ENCODE data around the gene GET3. TPM values are rescaled to one million over a fixed set of nuclear protein-coding genes. Genes with fewer than 3 reads are reported as not detected.
"Not testable (repeated sequence)": the region's sequence is repeated elsewhere in the genome, so short reads cannot be mapped to it uniquely, and the experiment has no call there.

GET3 gene
- polyA plus RNA-seq, 3 donors = 97.5 to 122 (median 108) TPM

DNA sequence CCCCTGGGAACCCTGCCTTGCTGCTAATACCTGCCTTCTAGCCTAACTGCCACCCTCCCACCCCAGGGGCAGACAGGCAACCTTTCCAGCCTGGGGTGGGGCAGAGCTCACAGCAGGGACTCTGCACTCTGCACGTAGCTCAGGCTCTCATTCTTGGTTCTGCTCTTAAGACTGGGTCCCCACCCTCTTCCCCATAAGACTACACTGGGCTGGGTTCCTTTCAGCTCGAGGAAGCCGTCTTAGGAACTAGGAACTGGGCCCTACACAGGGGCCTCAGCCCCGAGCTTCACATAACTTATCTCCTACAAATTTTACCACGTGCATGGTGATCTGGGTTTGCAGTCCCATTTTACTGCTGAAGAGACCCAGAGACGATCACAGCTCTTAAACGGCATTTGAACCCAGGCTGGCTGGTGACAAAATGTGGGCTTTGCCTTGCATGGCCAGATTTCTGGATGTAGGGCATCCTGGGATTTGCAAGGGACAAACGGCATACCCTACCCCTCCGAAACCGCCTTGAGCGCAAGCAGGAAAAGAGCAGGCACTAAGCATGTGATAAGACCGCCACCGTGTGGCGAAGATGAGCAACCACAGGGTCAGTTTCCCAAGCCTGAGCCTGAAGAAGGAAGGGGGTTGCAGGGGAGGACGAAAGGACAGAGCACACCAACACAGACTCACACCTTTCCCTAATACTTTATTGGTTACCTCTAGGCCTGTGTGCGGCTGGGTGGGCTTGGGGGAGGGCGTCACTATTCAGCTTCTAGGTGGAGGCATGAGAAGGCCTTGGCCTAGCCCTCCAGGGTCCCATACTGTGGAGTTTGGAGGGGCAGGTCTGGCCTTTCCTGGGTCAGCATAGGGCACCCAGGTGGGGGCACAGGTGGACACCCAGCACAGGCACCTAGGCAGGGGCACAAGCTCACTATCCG is 59.1 kb downstream of the GET3 start:
- Histone ChIP-seq H2AFZ (ENCODE audit: insufficient read depth, low read depth, low read length, poor library complexity, severe bottlenecking) (no peak overlapping the region), H3K9me3 (replicated peaks in 1 of 2; ENCODE audit: control insufficient read depth in 1 of 2, insufficient read depth in 1 of 2, low read length in 2 of 2) (no peaks in the 10 kb centered on the region), H3K27me3 (ENCODE audit: control insufficient read depth in 2 of 2, insufficient read depth in 2 of 2, low read length in 2 of 2) (peaks cover 0 to 15% of the 10 kb centered on the region in 2 donors), H3K79me2 (ENCODE audit: insufficient read depth, low read length) (peaks cover 38% of the 10 kb centered on the region), H3K27ac (ENCODE audit: low read depth in 1 of 2, low read length in 2 of 2) (peak overlapping the region; percentile 71 to 82), H3K4me3 (replicated peaks in 1 of 3; ENCODE audit: low read depth in 2 of 3, low read length in 3 of 3) (peak overlapping the region; percentile 6 to 63 (median 31)), H4K20me1 (ENCODE audit: insufficient read depth, low read length) (peaks cover 45% of the 10 kb centered on the region), H3K9ac (ENCODE audit: insufficient read depth, low read length, poor library complexity, severe bottlenecking) (peak overlapping the region; percentile 15), H3K36me3 (replicated peaks in 1 of 2; ENCODE audit: control insufficient read depth in 1 of 2, insufficient read depth in 2 of 2, low read length in 2 of 2) (no peaks in the 10 kb centered on the region), H3K4me2 (replicated peaks; ENCODE audit: extremely low read depth, low read length, poor library complexity, severe bottlenecking) (peak overlapping the region; percentile 73), H3K4me1 (ENCODE audit: control insufficient read depth in 1 of 2, insufficient read depth in 2 of 2, low read length in 2 of 2) (peaks cover 36 to 43% of the 10 kb centered on the region in 2 donors)
- peak overlapping the region; percentile 93 to 100 (median 96) for H3K27ac Mint-ChIP-seq
- H3K36me3 Mint-ChIP-seq = peaks cover 5 to 27% of the 10 kb centered on the region in 2 donors
- intact Hi-C loops (cut with micrococcal nuclease) = loop anchor here (1.0 to 10.0 kb wide), 6 partner anchors 19 to 298 kb away; no protein-coding TSS in a partner anchor
- H3K4me1 Mint-ChIP-seq = peaks cover 34% of the 10 kb centered on the region
- 14% methylated on average over 9 of the region's 18 CpGs for WGBS (ENCODE audit: insufficient coverage)
- peak overlapping the region; percentile 79 to 89 for H3K4me3 Mint-ChIP-seq
- DNase-seq = peak; percentile 80 to 84 (median 80)
- TF ChIP-seq CTCF (IDR thresholded peaks at IDR 0.05) = peak; percentile 95
- peaks cover 4 to 16% (median 11%) of the 10 kb centered on the region in 3 donors for H3K27me3 Mint-ChIP-seq (ENCODE audit: low read depth in 3 of 3)
- peaks cover 0 to 7% (median 5%) of the 10 kb centered on the region in 7 donors for H3K9me3 Mint-ChIP-seq

DNA sequence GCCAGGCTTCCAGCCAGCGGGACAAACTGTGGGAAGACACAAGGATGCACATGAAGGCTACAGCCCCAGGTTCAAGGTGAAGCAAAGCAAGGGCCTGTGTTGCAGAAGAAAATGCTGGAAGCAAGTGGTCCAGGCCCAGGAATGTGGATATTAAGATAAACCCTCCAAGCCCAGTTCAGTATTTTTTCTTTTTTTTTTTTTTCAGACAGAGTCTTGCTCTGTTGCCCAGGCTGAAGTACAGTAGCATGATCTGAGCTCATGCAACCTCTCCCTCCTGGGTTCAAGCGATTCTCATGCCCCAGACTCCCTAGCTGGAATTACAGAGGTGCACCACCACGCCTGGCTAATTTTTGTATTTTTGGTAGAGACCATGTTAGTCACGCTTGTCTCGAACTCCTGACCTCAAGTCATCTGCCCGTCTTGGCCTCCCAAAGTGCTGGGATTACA is 59.9 kb downstream of the GET3 start:
- DNase-seq = peak in 1 of 3 donors; percentile 22
- Mint-ChIP-seq H3K36me3 (peaks cover 5 to 28% of the 10 kb centered on the region in 2 donors), H3K27ac (peak overlapping the region in 1 of 7 donors; percentile 12), H3K27me3 (ENCODE audit: low read depth in 3 of 3) (peaks cover 6 to 24% (median 16%) of the 10 kb centered on the region in 3 donors), H3K4me3 (no peak overlapping the region), H3K9me3 (peaks cover 0 to 10% (median 2%) of the 10 kb centered on the region in 7 donors), H3K4me1 (peaks cover 40% of the 10 kb centered on the region)
- H3K9me3 ChIP-seq (replicated peaks in 1 of 2; ENCODE audit: control insufficient read depth in 1 of 2, insufficient read depth in 1 of 2, low read length in 2 of 2) = no peaks in the 10 kb centered on the region
- TF ChIP-seq CTCF (IDR thresholded peaks at IDR 0.05) = no peak
- H3K9ac ChIP-seq (ENCODE audit: insufficient read depth, low read length, poor library complexity, severe bottlenecking) = no peak overlapping the region
- peaks cover 42 to 51% of the 10 kb centered on the region in 2 donors for H3K4me1 ChIP-seq (ENCODE audit: control insufficient read depth in 1 of 2, insufficient read depth in 2 of 2, low read length in 2 of 2)
- no peak overlapping the region for H3K27ac ChIP-seq (ENCODE audit: low read depth in 1 of 2, low read length in 2 of 2)
- intact Hi-C loops (cut with micrococcal nuclease) = loop anchor here (2.0 to 10.0 kb wide), 5 partner anchors 30 to 298 kb away; no protein-coding TSS in a partner anchor
- H3K4me2 ChIP-seq (replicated peaks; ENCODE audit: extremely low read depth, low read length, poor library complexity, severe bottlenecking) = no peak overlapping the region
- H3K4me3 ChIP-seq (replicated peaks in 1 of 3; ENCODE audit: low read depth in 2 of 3, low read length in 3 of 3) = peak overlapping the region in 1 of 3 experiments; percentile 63
- H3K36me3 ChIP-seq (replicated peaks in 1 of 2; ENCODE audit: control insufficient read depth in 1 of 2, insufficient read depth in 2 of 2, low read length in 2 of 2) = no peaks in the 10 kb centered on the region
- H2AFZ ChIP-seq (ENCODE audit: insufficient read depth, low read depth, low read length, poor library complexity, severe bottlenecking) = no peak overlapping the region
- peaks cover 38% of the 10 kb centered on the region for H4K20me1 ChIP-seq (ENCODE audit: insufficient read depth, low read length)
- 92% methylated on average over 1 of the region's 6 CpGs for WGBS (ENCODE audit: insufficient coverage)
- H3K79me2 ChIP-seq (ENCODE audit: insufficient read depth, low read length) = peaks cover 30% of the 10 kb centered on the region
- H3K27me3 ChIP-seq (ENCODE audit: control insufficient read depth in 2 of 2, insufficient read depth in 2 of 2, low read length in 2 of 2) = peaks cover under 1 to 22% of the 10 kb centered on the region in 2 donors

GRCh38 chr19:12797607-12798006 is 60.3 kb downstream of the GET3 start:
- H2AFZ ChIP-seq (ENCODE audit: insufficient read depth, low read depth, low read length, poor library complexity, severe bottlenecking); H3K4me2 ChIP-seq (replicated peaks; ENCODE audit: extremely low read depth, low read length, poor library complexity, severe bottlenecking); H3K4me3 Mint-ChIP-seq; H3K27ac Mint-ChIP-seq; H3K9ac ChIP-seq (ENCODE audit: insufficient read depth, low read length, poor library complexity, severe bottlenecking); H3K9me3 ChIP-seq (replicated peaks in 1 of 2; ENCODE audit: control insufficient read depth in 1 of 2, insufficient read depth in 1 of 2, low read length in 2 of 2); H3K27ac ChIP-seq (ENCODE audit: low read depth in 1 of 2, low read length in 2 of 2); H3K36me3 ChIP-seq (replicated peaks in 1 of 2; ENCODE audit: control insufficient read depth in 1 of 2, insufficient read depth in 2 of 2, low read length in 2 of 2); DNase-seq; H3K4me3 ChIP-seq (replicated peaks in 1 of 3; ENCODE audit: low read depth in 2 of 3, low read length in 3 of 3): not testable (repeated sequence)
- peaks cover 9 to 31% of the 10 kb centered on the region in 2 donors for H3K36me3 Mint-ChIP-seq
- peaks cover 4 to 26% of the 10 kb centered on the region in 2 donors for H3K27me3 ChIP-seq (ENCODE audit: control insufficient read depth in 2 of 2, insufficient read depth in 2 of 2, low read length in 2 of 2)
- WGBS (ENCODE audit: insufficient coverage) = 99% methylated on average over 7 of the region's 7 CpGs
- H3K4me1 ChIP-seq (ENCODE audit: control insufficient read depth in 1 of 2, insufficient read depth in 2 of 2, low read length in 2 of 2) = peaks cover 45 to 55% of the 10 kb centered on the region in 2 donors
- H3K9me3 Mint-ChIP-seq = peaks cover 0 to 10% (median 4%) of the 10 kb centered on the region in 7 donors
- peaks cover 44% of the 10 kb centered on the region for H3K4me1 Mint-ChIP-seq
- peaks cover 26% of the 10 kb centered on the region for H3K79me2 ChIP-seq (ENCODE audit: insufficient read depth, low read length)
- H4K20me1 ChIP-seq (ENCODE audit: insufficient read depth, low read length) = peaks cover 33% of the 10 kb centered on the region
- intact Hi-C loops (cut with micrococcal nuclease) = loop anchor here (2.0 to 10.0 kb wide), 5 partner anchors 31 to 297 kb away; no protein-coding TSS in a partner anchor
- peaks cover 11 to 28% (median 21%) of the 10 kb centered on the region in 3 donors for H3K27me3 Mint-ChIP-seq (ENCODE audit: low read depth in 3 of 3)
